HCT116 (cell line): ENCODE measurements around the gene ZNF304.

Experiments
- CBX3 ChIP-seq: IDR thresholded peaks from 2 replicates; pipeline ENCODE4 v1.6.1; 2012; ENCODE audit warnings: low read depth
- CEBPB ChIP-seq: IDR thresholded peaks from 2 replicates; pipeline ENCODE4 v1.6.1; 2012; ENCODE audit warnings: low read depth
- EZH2phosphoT487 ChIP-seq: fragments of 200-600 bp; IDR thresholded peaks from 2 replicates; pipeline ENCODE4 v1.6.1; 2018; ENCODE audit warnings: antibody characterized with exemption, borderline replicate concordance
- JUND ChIP-seq: IDR thresholded peaks from 2 replicates; pipeline ENCODE4 v1.6.1; 2012
- POLR2A ChIP-seq: IDR thresholded peaks from 2 replicates; pipeline ENCODE4 v1.7.0; 2011; ENCODE audit warnings: borderline replicate concordance; ENCODE audit not compliant: insufficient read depth, insufficient read length; ENCODE audit errors: extremely low read depth
- POLR2AphosphoS5 ChIP-seq: IDR thresholded peaks from 2 replicates; pipeline ENCODE4 v1.6.1; 2011; ENCODE audit warnings: mild to moderate bottlenecking, low read depth, low read length, moderate library complexity
- RAD21 ChIP-seq: IDR thresholded peaks from 2 replicates; pipeline ENCODE4 v1.6.1; 2012; ENCODE audit warnings: low read depth, mild to moderate bottlenecking
- SIN3A ChIP-seq: IDR thresholded peaks from 2 replicates; pipeline ENCODE4 v1.6.1; 2012; ENCODE audit warnings: low read depth
- SP1 ChIP-seq: IDR thresholded peaks from 2 replicates; pipeline ENCODE4 v1.6.1; 2012; ENCODE audit warnings: low read depth
- SRF ChIP-seq: IDR thresholded peaks from 2 replicates; pipeline ENCODE4 v1.6.1; 2012; ENCODE audit warnings: low read depth
- YY1 ChIP-seq: IDR thresholded peaks from 2 replicates; pipeline ENCODE4 v1.6.1; 2011; ENCODE audit warnings: low read length, low read depth, moderate library complexity, mild to moderate bottlenecking; ENCODE audit not compliant: insufficient replicate concordance; ENCODE audit errors: extremely low read depth
- TF ChIP-seq, protein P1 (sequence below), 3 experiments: fragments of 200-600 bp in 1 of 3; sonication (generic) in 1 of 3; IDR thresholded peaks in 2 of 3; conservative IDR thresholded peaks in 1 of 3; 2 replicates each; pipeline ENCODE4 v1.5.1; 2012 to 2017; ENCODE audit warnings: low read depth in 2 of 3, low read length in 2 of 3, antibody characterized with exemption in 1 of 3, borderline replicate concordance in 1 of 3, control low read depth in 1 of 3, mild to moderate bottlenecking in 1 of 3, mixed read lengths in 1 of 3, mixed run types in 1 of 3, moderate library complexity in 1 of 3; ENCODE audit not compliant: insufficient read depth in 1 of 3
- TF ChIP-seq, protein P2 (sequence below): IDR thresholded peaks from 2 replicates; pipeline ENCODE4 v1.6.1; 2012

DNA sequence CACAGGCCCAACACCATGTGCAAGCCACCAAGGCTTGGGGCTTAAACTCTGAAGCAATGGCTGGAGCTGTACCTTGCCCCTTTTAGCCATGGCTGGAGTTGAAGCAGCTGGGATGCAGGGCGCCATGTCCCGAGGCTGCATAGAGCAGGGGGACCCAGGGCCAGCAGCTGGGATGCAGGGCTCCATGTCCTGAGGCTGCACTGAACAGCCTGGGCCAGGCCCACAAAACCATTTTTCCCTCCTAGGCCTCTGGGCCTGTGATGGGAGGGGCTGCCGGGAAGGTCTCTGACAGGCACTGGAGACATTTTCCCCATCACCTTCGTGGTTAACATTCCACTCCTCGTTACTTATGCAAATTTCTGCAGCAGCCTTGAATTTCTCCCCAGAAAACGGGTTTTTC lies 23.1 kb downstream of the ZNF304 start:
- TF ChIP-seq, protein P1, sequence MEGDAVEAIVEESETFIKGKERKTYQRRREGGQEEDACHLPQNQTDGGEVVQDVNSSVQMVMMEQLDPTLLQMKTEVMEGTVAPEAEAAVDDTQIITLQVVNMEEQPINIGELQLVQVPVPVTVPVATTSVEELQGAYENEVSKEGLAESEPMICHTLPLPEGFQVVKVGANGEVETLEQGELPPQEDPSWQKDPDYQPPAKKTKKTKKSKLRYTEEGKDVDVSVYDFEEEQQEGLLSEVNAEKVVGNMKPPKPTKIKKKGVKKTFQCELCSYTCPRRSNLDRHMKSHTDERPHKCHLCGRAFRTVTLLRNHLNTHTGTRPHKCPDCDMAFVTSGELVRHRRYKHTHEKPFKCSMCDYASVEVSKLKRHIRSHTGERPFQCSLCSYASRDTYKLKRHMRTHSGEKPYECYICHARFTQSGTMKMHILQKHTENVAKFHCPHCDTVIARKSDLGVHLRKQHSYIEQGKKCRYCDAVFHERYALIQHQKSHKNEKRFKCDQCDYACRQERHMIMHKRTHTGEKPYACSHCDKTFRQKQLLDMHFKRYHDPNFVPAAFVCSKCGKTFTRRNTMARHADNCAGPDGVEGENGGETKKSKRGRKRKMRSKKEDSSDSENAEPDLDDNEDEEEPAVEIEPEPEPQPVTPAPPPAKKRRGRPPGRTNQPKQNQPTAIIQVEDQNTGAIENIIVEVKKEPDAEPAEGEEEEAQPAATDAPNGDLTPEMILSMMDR (IDR thresholded peaks at IDR 0.05 in 2 of 3, conservative IDR thresholded peaks at IDR 0.05 in 1 of 3; ENCODE audit: borderline replicate concordance in 1 of 3, insufficient read depth in 1 of 3, low read depth in 2 of 3, low read length in 2 of 3): no peak
- TF ChIP-seq POLR2AphosphoS5: no peak
- no peak for TF ChIP-seq CBX3
- no peak for TF ChIP-seq EZH2phosphoT487
- no peak for TF ChIP-seq RAD21
- no peak for TF ChIP-seq SRF
- TF ChIP-seq SP1: no peak
- no peak for TF ChIP-seq YY1
- TF ChIP-seq, protein P2, sequence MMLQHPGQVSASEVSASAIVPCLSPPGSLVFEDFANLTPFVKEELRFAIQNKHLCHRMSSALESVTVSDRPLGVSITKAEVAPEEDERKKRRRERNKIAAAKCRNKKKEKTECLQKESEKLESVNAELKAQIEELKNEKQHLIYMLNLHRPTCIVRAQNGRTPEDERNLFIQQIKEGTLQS: no peak
- no peak for TF ChIP-seq POLR2A
- no peak for TF ChIP-seq CEBPB
- no peak for TF ChIP-seq JUND
- TF ChIP-seq SIN3A: no peak
